Upper lobe of right lung (tissue), 1 donor: ENCODE results near the gene CDH4. TPM values are rescaled to one million over a fixed set of nuclear protein-coding genes. Genes with fewer than 3 reads are reported as not detected.

Source experiments
- ATAC-seq: fragments of 200-7000 bp; cut with Tn5 transposase; one replicate; pipeline ENCODE4 v1.9.1; 2020; ENCODE audit warnings: mild to moderate bottlenecking, moderate library complexity
- DNase-seq: peaks from one replicate; pipeline ENCODE4 v3.0.0-alpha.2; 2020
- H3K27ac ChIP-seq: fragments of 200-600 bp; one replicate; pipeline ENCODE4 v1.8.0; 2022
- H3K27me3 ChIP-seq: fragments of 200-600 bp; one replicate; pipeline ENCODE4 v1.8.0; 2022; ENCODE audit warnings: mild to moderate bottlenecking
- H3K36me3 ChIP-seq: fragments of 200-600 bp; one replicate; pipeline ENCODE4 v1.8.0; 2022
- H3K4me1 ChIP-seq: fragments of 200-600 bp; one replicate; pipeline ENCODE4 v1.8.0; 2022
- H3K4me3 ChIP-seq: fragments of 200-600 bp; one replicate; pipeline ENCODE4 v1.8.0; 2022; ENCODE audit warnings: mild to moderate bottlenecking
- H3K9me3 ChIP-seq: fragments of 200-600 bp; one replicate; pipeline ENCODE4 v1.8.0; 2022
- intact Hi-C: fragments of 100-400 bp; cut with DNase I; formaldehyde crosslinking; loops from one replicate; pipeline ENCODE4 v1.11.0; 2022
- total RNA-seq: library from RNA; stranded (reverse); fragmentation: NEBNext Ultra II Directional; extraction: Animal tissue kit (Norgen Biotek cat#: 25700); gene quantifications from one replicate; pipeline ENCODE4 v1.2.1, GENCODE V29; 2021
- TF ChIP-seq, protein P1 (sequence below): fragments of 200-600 bp; IDR thresholded peaks from one replicate; pipeline ENCODE4 v1.8.0; 2022; ENCODE audit warnings: antibody characterized with exemption
- donor health status: DM: no; HTN: yes; CAD: no; lungs with severe emphysema.

The CDH4 gene
- total RNA-seq, 1 donor from 2014 or later = 0.23 TPM

DNA sequence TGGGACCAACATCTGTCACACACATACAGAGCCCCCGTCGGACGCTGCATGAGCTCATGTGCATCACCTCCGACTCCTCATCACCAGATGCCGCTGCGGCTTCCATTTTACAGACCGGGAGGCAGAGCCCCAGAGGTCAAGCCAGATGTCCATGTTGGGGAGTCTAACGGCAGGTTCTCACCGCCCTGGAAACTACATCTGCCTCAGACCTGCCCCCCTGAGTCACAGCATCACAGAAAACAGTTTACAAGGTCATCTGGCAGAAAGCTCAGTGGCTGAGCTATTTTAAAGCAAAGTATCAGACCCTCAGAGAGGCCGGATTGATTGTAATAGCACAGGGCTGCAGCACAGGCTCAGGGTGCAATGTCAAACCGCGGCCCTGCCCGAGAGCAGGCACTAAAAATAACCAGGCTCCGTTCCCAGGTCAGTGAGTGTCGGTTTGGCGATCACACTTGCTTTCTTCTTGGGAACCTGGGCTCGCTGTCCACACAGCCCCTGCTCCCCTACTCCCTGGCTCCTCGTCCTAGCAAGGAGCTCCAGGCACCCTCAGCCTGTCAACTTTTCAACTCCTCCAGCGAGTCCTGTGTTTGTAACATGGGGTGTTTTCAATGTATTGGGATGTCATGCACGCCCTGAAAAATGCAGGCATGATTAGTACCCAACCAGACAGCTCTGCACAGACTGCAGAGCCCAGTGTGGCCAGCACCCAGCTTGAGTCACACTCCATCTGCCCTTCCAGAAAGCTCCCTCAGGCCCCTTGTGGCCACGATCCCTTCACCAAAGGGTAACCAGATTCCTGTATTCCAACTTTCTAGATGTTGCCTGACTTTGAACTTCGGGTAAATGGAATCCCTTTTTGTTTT lies 264.5 kb downstream of the CDH4 start:
- ATAC-seq = no peak
- H3K4me3 ChIP-seq = no peak overlapping the region
- TF ChIP-seq, protein P1, sequence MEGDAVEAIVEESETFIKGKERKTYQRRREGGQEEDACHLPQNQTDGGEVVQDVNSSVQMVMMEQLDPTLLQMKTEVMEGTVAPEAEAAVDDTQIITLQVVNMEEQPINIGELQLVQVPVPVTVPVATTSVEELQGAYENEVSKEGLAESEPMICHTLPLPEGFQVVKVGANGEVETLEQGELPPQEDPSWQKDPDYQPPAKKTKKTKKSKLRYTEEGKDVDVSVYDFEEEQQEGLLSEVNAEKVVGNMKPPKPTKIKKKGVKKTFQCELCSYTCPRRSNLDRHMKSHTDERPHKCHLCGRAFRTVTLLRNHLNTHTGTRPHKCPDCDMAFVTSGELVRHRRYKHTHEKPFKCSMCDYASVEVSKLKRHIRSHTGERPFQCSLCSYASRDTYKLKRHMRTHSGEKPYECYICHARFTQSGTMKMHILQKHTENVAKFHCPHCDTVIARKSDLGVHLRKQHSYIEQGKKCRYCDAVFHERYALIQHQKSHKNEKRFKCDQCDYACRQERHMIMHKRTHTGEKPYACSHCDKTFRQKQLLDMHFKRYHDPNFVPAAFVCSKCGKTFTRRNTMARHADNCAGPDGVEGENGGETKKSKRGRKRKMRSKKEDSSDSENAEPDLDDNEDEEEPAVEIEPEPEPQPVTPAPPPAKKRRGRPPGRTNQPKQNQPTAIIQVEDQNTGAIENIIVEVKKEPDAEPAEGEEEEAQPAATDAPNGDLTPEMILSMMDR = no peak
- no peaks in the 10 kb centered on the region for H3K4me1 ChIP-seq
- no peaks in the 10 kb centered on the region for H3K36me3 ChIP-seq
- H3K9me3 ChIP-seq = no peaks in the 10 kb centered on the region
- H3K27me3 ChIP-seq = no peaks in the 10 kb centered on the region
- intact Hi-C loops = no loop called here
- no peak overlapping the region for H3K27ac ChIP-seq
- DNase-seq = peak; percentile 35

DNA sequence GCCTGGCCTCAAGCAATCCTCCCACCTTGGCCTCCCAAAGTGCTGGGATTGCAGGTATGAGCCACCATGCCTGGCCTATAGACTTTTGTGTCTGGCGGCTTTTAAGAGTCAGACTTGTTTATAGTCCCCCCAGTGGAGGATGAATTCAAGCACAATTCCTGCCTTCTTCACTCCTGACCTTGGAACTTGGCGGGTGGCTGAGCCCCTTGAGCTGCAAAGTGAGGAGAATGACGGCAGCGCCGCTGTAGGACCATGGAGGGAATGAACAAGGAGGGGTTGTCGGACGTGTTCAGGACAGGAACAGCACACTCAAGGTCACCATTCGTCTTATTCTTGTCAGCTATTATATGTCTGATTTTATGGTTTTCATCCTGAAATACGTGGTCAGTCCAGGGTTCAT lies 265.4 kb downstream of the CDH4 start:
- TF ChIP-seq, protein P1 = no peak
- intact Hi-C loops = no loop called here
- H3K36me3 ChIP-seq = no peaks in the 10 kb centered on the region
- H3K9me3 ChIP-seq = no peaks in the 10 kb centered on the region
- H3K27me3 ChIP-seq = no peaks in the 10 kb centered on the region
- ATAC-seq (no peak), DNase-seq (peak; percentile 23)
- no peaks in the 10 kb centered on the region for H3K4me1 ChIP-seq
- no peak overlapping the region for H3K27ac ChIP-seq
- H3K4me3 ChIP-seq = no peak overlapping the region

DNA sequence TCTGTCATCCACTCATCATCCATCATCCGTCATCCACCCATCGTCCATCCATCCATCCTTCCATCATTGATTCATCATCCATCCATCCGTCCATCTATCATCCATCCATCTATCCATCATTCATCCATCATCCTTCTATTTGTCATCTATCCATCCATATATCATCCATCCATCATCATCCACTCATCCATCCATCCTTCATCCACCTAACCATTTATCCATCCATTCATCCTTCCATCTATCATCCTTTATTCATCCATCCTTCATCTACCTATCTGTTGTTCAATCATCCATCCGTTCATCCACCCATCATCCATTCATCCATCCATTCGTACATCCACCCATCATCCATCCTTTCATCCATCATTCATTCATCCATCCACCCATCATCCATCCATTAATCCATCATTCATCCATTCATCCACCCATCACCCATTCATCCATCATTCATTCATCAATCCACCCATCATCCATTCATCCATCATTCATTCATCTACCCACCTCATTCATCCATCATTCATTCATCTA lies 266.4 kb downstream of the CDH4 start:
- intact Hi-C loops = no loop called here
- H3K4me3 ChIP-seq = no peak overlapping the region
- TF ChIP-seq, protein P1 = no peak

DNA sequence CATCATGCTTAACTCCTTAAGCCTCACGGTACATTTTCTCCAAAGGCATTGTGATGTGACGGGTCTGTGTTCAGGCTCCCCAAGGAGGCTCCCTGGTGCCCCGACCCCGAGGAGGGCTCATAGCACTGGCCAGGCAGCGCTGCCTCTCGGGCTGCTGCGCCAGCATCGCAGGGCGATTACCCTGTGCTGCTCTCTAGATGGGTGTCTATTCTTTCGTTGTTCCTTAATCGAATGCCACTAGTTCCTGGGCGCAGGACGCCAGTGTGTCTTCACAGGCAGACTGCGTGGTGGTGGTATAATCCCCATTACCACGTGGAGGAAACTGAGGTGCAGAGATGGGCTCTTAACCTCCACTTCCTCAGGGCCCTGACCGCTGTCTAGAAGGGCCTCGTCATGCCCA lies 267.4 kb downstream of the CDH4 start:
- intact Hi-C loops = no loop called here
- H3K27me3 ChIP-seq = no peaks in the 10 kb centered on the region
- no peaks in the 10 kb centered on the region for H3K9me3 ChIP-seq
- no peak for ATAC-seq
- H3K4me3 ChIP-seq = no peak overlapping the region
- TF ChIP-seq, protein P1 = no peak
- H3K27ac ChIP-seq = no peak overlapping the region
- no peaks in the 10 kb centered on the region for H3K4me1 ChIP-seq
- H3K36me3 ChIP-seq = no peaks in the 10 kb centered on the region
- DNase-seq = peak; percentile 40

More for the DNA sequence above, 266.4 kb downstream of the CDH4 start:
- H3K36me3 ChIP-seq = no peaks in the 10 kb centered on the region
- no peaks in the 10 kb centered on the region for H3K27me3 ChIP-seq
- no peak overlapping the region for H3K27ac ChIP-seq
- DNase-seq = no peak
- no peak for ATAC-seq
- no peaks in the 10 kb centered on the region for H3K9me3 ChIP-seq
- H3K4me1 ChIP-seq = no peaks in the 10 kb centered on the region

DNA sequence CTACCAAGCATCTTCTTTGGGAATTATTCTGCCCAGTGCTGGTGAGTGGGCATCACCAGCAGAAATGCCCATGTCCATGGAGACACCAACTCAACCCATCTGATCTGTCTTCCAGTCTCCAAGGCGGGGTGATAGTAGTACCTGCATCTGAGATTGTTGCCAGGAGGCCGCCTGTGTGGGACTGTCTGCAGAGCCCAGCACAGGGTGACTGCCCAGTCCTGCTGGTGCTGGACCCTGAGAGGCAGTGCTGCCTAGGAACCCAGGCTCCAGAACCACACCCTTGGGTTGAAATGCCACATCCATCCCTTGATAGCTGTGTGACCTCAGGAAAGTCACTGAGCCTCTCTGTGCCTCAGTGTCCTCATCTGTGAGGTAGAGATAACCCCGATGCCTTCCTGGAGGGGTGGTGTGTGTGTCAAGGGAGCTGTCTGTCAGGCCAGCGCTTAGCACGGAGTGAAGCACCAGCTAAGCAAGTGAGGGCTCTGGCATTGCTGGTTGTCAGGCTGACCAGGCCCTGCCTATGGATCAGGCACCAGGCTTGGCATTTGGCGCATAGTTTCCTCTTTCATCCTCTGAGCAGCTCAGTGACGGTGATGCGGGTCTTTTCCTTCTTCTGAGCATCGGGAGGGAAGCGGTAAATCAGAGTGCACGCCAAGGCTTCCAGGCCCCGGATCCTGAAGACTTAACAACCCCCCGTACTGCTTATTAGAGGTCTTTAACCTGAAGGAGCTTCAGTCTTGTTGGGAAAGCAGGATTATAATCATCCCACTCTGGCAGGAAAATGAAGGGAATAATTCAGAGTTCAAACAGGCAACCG lies 268.2 kb downstream of the CDH4 start:
- DNase-seq (peak; percentile 47), ATAC-seq (no peak)
- H3K9me3 ChIP-seq = no peaks in the 10 kb centered on the region
- no peaks in the 10 kb centered on the region for H3K4me1 ChIP-seq
- intact Hi-C loops = no loop called here
- no peak overlapping the region for H3K27ac ChIP-seq
- no peak overlapping the region for H3K4me3 ChIP-seq
- no peaks in the 10 kb centered on the region for H3K27me3 ChIP-seq
- H3K36me3 ChIP-seq = no peaks in the 10 kb centered on the region
- TF ChIP-seq, protein P1 = no peak
